ENCODE measurements around the gene PPP1R12C.

PPP1R12C gene

GRCh38 chr19:55092423-55093318 is 24.8 kb downstream of the PPP1R12C start:
- H3K36me3 Mint-ChIP-seq (ENCODE audit: low read depth): peaks cover 4% of the 10 kb centered on the region
- H3K4me3 Mint-ChIP-seq: no peak overlapping the region
- H3K4me1 Mint-ChIP-seq: peaks cover 33% of the 10 kb centered on the region
- DNase-seq: peak; percentile 26
- H3K27me3 Mint-ChIP-seq (ENCODE audit: low read depth, poor library complexity): peaks cover 6% of the 10 kb centered on the region
- no peak for TF ChIP-seq CTCF (IDR thresholded peaks at IDR 0.05)
- H3K9me3 Mint-ChIP-seq: no peaks in the 10 kb centered on the region
- H3K27ac Mint-ChIP-seq: no peak overlapping the region

- Mint-ChIP-seq H3K27ac (no peak overlapping the region), H3K4me3 (no peak overlapping the region), H3K4me1 (peaks cover 40% of the 10 kb centered on the region), H3K27me3 (ENCODE audit: low read depth, poor library complexity) (peaks cover 10% of the 10 kb centered on the region), H3K9me3 (no peaks in the 10 kb centered on the region), H3K36me3 (ENCODE audit: low read depth) (peaks cover 4% of the 10 kb centered on the region)
- no peak for TF ChIP-seq CTCF (IDR thresholded peaks at IDR 0.05)
- DNase-seq: peak; percentile 77
Observed at GRCh38 chr19:55091955-55092354, 25.5 kb downstream of the PPP1R12C start.

GRCh38 chr19:55091126-55091910 is 26.1 kb downstream of the PPP1R12C start:
- Mint-ChIP-seq H3K9me3 (no peaks in the 10 kb centered on the region), H3K4me1 (peaks cover 40% of the 10 kb centered on the region), H3K27me3 (ENCODE audit: low read depth, poor library complexity) (peaks cover 15% of the 10 kb centered on the region), H3K4me3 (no peak overlapping the region), H3K36me3 (ENCODE audit: low read depth) (peaks cover 4% of the 10 kb centered on the region), H3K27ac (no peak overlapping the region)
- no peak for DNase-seq
- no peak for TF ChIP-seq CTCF (IDR thresholded peaks at IDR 0.05)

GRCh38 chr19:55090564-55090963 is 26.9 kb downstream of the PPP1R12C start:
- peaks cover 45% of the 10 kb centered on the region for H3K4me1 Mint-ChIP-seq
- no peak overlapping the region for H3K27ac Mint-ChIP-seq
- no peak overlapping the region for H3K4me3 Mint-ChIP-seq
- H3K36me3 Mint-ChIP-seq (ENCODE audit: low read depth): peaks cover 4% of the 10 kb centered on the region
- H3K9me3 Mint-ChIP-seq: no peaks in the 10 kb centered on the region
- no peak for TF ChIP-seq CTCF (IDR thresholded peaks at IDR 0.05)
- H3K27me3 Mint-ChIP-seq (ENCODE audit: low read depth, poor library complexity): peaks cover 22% of the 10 kb centered on the region
- DNase-seq: no peak

- peaks cover 40% of the 10 kb centered on the region for H3K4me1 Mint-ChIP-seq
- peaks cover 30% of the 10 kb centered on the region for H3K27me3 Mint-ChIP-seq (ENCODE audit: low read depth, poor library complexity)
- no peak for TF ChIP-seq CTCF (IDR thresholded peaks at IDR 0.05)
- H3K27ac Mint-ChIP-seq: peak overlapping the region; percentile 65
- H3K9me3 Mint-ChIP-seq: no peaks in the 10 kb centered on the region
- H3K4me3 Mint-ChIP-seq: no peak overlapping the region
- H3K36me3 Mint-ChIP-seq (ENCODE audit: low read depth): no peaks in the 10 kb centered on the region
- no peak for DNase-seq
Observed at GRCh38 chr19:55089342-55089944, 28.0 kb downstream of the PPP1R12C start.
